WERI-Rb-1 (cell line): ENCODE results near the gene RIC3.

Source experiments
- DNase-seq: peaks from one replicate; pipeline ENCODE4 v3.0.0-alpha.2; 2020
- H3K27ac ChIP-seq: fragments of 250-450 bp; sonication (Bioruptor Pico); 2 replicates; pipeline ENCODE4 v1.5.1; 2020; ENCODE audit warnings: mild to moderate bottlenecking, moderate library complexity
- H3K27me3 ChIP-seq: fragments of 250-450 bp; sonication (Bioruptor Pico); 2 replicates; pipeline ENCODE4 v1.5.1; 2021; ENCODE audit warnings: mild to moderate bottlenecking, low read depth, moderate library complexity; ENCODE audit not compliant: insufficient read depth, severe bottlenecking
- H3K36me3 ChIP-seq: fragments of 250-450 bp; sonication (Bioruptor Pico); 2 replicates; pipeline ENCODE4 v1.5.1; 2020; ENCODE audit warnings: mild to moderate bottlenecking, moderate library complexity
- H3K4me3 ChIP-seq: 2 replicates; pipeline ENCODE4 v1.5.1; 2011; ENCODE audit warnings: low read depth, mild to moderate bottlenecking, control low read depth, low read length
- H3K9me3 ChIP-seq: fragments of 250-450 bp; sonication (Bioruptor Pico); 2 replicates; pipeline ENCODE4 v1.5.1; 2021; ENCODE audit warnings: mild to moderate bottlenecking, moderate library complexity; ENCODE audit not compliant: severe bottlenecking
- CTCF ChIP-seq: IDR thresholded peaks from 2 replicates; pipeline ENCODE4 v1.5.1; 2011; ENCODE audit warnings: low read depth, mild to moderate bottlenecking, control low read depth, inconsistent platforms, low read length

RIC3 gene

GRCh38 chr11:8105666-8106065 lies 63.2 kb downstream of the RIC3 start:
- peaks cover 28% of the 10 kb centered on the region for H3K36me3 ChIP-seq

DNA sequence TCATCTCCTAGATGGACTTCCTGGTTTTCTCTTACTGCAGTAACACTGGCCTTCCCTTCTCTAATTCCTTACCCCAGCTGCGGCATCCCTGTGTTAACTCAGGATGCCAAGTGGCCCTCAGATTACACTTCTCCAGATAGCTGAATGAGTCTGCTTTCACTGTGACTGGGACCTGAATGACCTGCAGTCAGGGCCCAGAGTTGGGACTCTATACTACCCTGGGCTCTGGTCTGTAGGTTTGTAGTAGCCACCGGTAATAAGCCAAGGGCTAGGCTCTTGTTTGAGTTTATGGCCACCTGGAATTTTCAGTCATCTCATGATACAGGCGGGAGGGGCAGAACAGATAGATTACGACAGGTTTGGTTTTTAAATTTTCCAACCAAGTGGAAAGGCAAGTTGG lies 63.7 kb downstream of the RIC3 start:
- no peak for DNase-seq
- TF ChIP-seq CTCF: no peak
- Histone ChIP-seq H3K27me3 (no peaks in the 10 kb centered on the region), H3K36me3 (peaks cover 33% of the 10 kb centered on the region), H3K27ac (no peak overlapping the region), H3K4me3 (no peak overlapping the region), H3K9me3 (no peaks in the 10 kb centered on the region)

More at GRCh38 chr11:8105666-8106065, 63.2 kb downstream of the RIC3 start:
- Histone ChIP-seq H3K4me3 (no peak overlapping the region), H3K27me3 (no peaks in the 10 kb centered on the region), H3K27ac (no peak overlapping the region), H3K9me3 (no peaks in the 10 kb centered on the region)
- no peak for TF ChIP-seq CTCF
- DNase-seq: no peak

GRCh38 chr11:8103909-8104308 lies 64.9 kb downstream of the RIC3 start:
- H3K36me3 ChIP-seq: peaks cover 36% of the 10 kb centered on the region
- TF ChIP-seq CTCF: no peak
- no peaks in the 10 kb centered on the region for H3K27me3 ChIP-seq

GRCh38 chr11:8102965-8103364 lies 65.9 kb downstream of the RIC3 start:
- Histone ChIP-seq H3K27me3 (no peaks in the 10 kb centered on the region), H3K36me3 (peaks cover 42% of the 10 kb centered on the region), H3K27ac (no peak overlapping the region), H3K9me3 (no peaks in the 10 kb centered on the region), H3K4me3 (no peak overlapping the region)
- no peak for TF ChIP-seq CTCF
- no peak for DNase-seq

More at GRCh38 chr11:8103909-8104308, 64.9 kb downstream of the RIC3 start:
- Histone ChIP-seq H3K9me3 (no peaks in the 10 kb centered on the region), H3K27ac (no peak overlapping the region), H3K4me3 (no peak overlapping the region)
- DNase-seq: no peak

DNA sequence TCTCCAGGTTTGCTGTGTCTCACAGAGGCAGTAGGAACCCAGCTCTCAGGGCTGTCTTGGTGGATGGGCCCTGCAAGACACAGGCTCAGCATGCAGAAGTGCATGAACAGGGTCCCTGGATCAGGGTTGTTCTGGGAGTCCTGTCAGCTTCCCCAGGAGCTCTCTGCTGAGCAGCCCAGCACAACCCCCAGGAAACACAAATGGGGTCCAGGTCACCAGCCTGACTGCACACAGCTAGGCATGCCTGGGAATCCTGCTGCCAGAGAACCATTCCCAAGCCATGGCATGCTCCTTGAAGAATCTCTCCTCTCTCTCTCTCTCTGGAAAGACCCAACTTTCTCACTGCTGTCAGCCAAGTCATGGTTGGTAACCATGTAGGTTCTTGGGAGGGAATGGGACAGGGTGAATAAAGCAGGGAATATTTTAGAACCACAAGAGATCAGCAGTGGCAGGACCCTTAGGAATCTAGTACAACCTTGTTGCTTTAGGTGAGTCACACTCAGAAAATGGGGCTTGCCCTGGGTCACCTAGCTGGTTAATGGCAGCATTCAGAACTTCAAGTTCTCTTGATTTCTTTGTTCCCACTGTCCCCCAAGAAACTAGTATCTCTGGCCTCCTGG lies 66.4 kb downstream of the RIC3 start:
- Histone ChIP-seq H3K9me3 (no peaks in the 10 kb centered on the region), H3K4me3 (no peak overlapping the region), H3K27ac (no peak overlapping the region), H3K36me3 (peaks cover 47% of the 10 kb centered on the region), H3K27me3 (no peaks in the 10 kb centered on the region)
- DNase-seq: no peak
- TF ChIP-seq CTCF: no peak

- TF ChIP-seq CTCF: no peak
- no peak for DNase-seq
- H3K27me3 ChIP-seq: no peaks in the 10 kb centered on the region
- peaks cover 51% of the 10 kb centered on the region for H3K36me3 ChIP-seq
- H3K27ac ChIP-seq: no peak overlapping the region
- no peak overlapping the region for H3K4me3 ChIP-seq
- no peaks in the 10 kb centered on the region for H3K9me3 ChIP-seq
These were observed 67.4 kb downstream of the RIC3 start for GRCh38 chr11:8101421-8101820.
